ENCODE data around the gene RBSN. TPM values are rescaled to one million over a fixed set of nuclear protein-coding genes. Genes with fewer than 3 reads are reported as not detected.

The RBSN gene
- total and polyA plus RNA-seq, 12 donors: 5.7 to 33.9 (median 23.9) TPM

- Histone ChIP-seq H3K4me3 (peak overlapping the region in 2 of 4 donors; percentile 77 to 79), H3K9me3 (replicated peaks in 1 of 3) (no peaks in the 10 kb centered on the region), H3K4me1 (replicated peaks in 1 of 2) (peaks cover 16 to 32% of the 10 kb centered on the region in 2 donors), H3K27ac (no peak overlapping the region), H3K36me3 (replicated peaks in 1 of 2) (peaks cover 0 to 31% of the 10 kb centered on the region in 2 donors), H3K27me3 (no peaks in the 10 kb centered on the region)
- intact Hi-C loops (cut with DNase I): no loop called here
- no peak for DNase-seq
- 43 to 62% (median 45%) methylated on average over 6 of the region's 6 CpGs for WGBS, 4 donors
- TF ChIP-seq CTCF (IDR thresholded peaks at IDR 0.05): no peak
- no peak for TF ChIP-seq POLR2A (IDR thresholded peaks at IDR 0.05)
Observed at GRCh38 chr3:15097891-15098290, 1.1 kb downstream of the RBSN start.

GRCh38 chr3:15096046-15096445 is 2.9 kb downstream of the RBSN start:
- H3K27ac ChIP-seq: no peak overlapping the region
- peaks cover 0 to 44% of the 10 kb centered on the region in 2 donors for H3K36me3 ChIP-seq (replicated peaks in 1 of 2)
- no peaks in the 10 kb centered on the region for H3K9me3 ChIP-seq (replicated peaks in 1 of 3)
- no peaks in the 10 kb centered on the region for H3K27me3 ChIP-seq
- no peak for DNase-seq
- H3K4me1 ChIP-seq (replicated peaks in 1 of 2): peaks cover 12 to 19% of the 10 kb centered on the region in 2 donors
- H3K4me3 ChIP-seq: no peak overlapping the region
- TF ChIP-seq POLR2A (IDR thresholded peaks at IDR 0.05) (no peak), CTCF (IDR thresholded peaks at IDR 0.05) (no peak)
- 67 to 83% (median 76%) methylated on average over 3 of the region's 3 CpGs for WGBS, 4 donors
- intact Hi-C loops (cut with DNase I): no loop called here

- intact Hi-C loops (cut with DNase I): no loop called here
- Histone ChIP-seq H3K27ac (no peak overlapping the region), H3K9me3 (replicated peaks in 1 of 3) (no peaks in the 10 kb centered on the region), H3K4me1 (replicated peaks in 1 of 2) (peaks cover 6 to 12% of the 10 kb centered on the region in 2 donors), H3K36me3 (replicated peaks in 1 of 2) (peaks cover 0 to 56% of the 10 kb centered on the region in 2 donors), H3K4me3 (no peak overlapping the region), H3K27me3 (no peaks in the 10 kb centered on the region)
- DNase-seq: no peak
- WGBS, 4 donors: 77 to 87% (median 81%) methylated on average over 5 of the region's 5 CpGs
- no peak for TF ChIP-seq CTCF (IDR thresholded peaks at IDR 0.05)
- TF ChIP-seq POLR2A (IDR thresholded peaks at IDR 0.05): no peak
Observed at GRCh38 chr3:15094187-15094875, 4.6 kb downstream of the RBSN start.

GRCh38 chr3:15092686-15093085 is 6.3 kb downstream of the RBSN start:
- WGBS, 4 donors: 79 to 88% (median 84%) methylated on average over 1 of the region's 1 CpG

More at GRCh38 chr3:15092686-15093085, 6.3 kb downstream of the RBSN start:
- H3K27me3 ChIP-seq: no peaks in the 10 kb centered on the region
- DNase-seq: no peak
- TF ChIP-seq CTCF (IDR thresholded peaks at IDR 0.05) (no peak), POLR2A (IDR thresholded peaks at IDR 0.05) (no peak)
- no peak overlapping the region for H3K27ac ChIP-seq
- no peaks in the 10 kb centered on the region for H3K9me3 ChIP-seq (replicated peaks in 1 of 3)
- H3K4me3 ChIP-seq: no peak overlapping the region
- intact Hi-C loops (cut with DNase I): no loop called here
- peaks cover 3 to 5% of the 10 kb centered on the region in 2 donors for H3K4me1 ChIP-seq (replicated peaks in 1 of 2)
- H3K36me3 ChIP-seq (replicated peaks in 1 of 2): peaks cover 0 to 68% of the 10 kb centered on the region in 2 donors

Data from adrenal gland (tissue), 12 donors.